WTC11 (cell line): ENCODE measurements around the gene CLTCL1.

Source experiments
- ESRRA ChIP-seq: sonication (generic); formaldehyde crosslinking; IDR thresholded peaks from 2 replicates; pipeline ENCODE4 v1.8.1; 2022; ENCODE audit warnings: mild to moderate bottlenecking, missing genetic modification reagents, borderline replicate concordance
- TF ChIP-seq, protein P1 (sequence below): fragments of 200-600 bp; IDR thresholded peaks from 2 replicates; pipeline ENCODE4 v1.8.0; 2022; ENCODE audit warnings: antibody characterized with exemption

DNA sequence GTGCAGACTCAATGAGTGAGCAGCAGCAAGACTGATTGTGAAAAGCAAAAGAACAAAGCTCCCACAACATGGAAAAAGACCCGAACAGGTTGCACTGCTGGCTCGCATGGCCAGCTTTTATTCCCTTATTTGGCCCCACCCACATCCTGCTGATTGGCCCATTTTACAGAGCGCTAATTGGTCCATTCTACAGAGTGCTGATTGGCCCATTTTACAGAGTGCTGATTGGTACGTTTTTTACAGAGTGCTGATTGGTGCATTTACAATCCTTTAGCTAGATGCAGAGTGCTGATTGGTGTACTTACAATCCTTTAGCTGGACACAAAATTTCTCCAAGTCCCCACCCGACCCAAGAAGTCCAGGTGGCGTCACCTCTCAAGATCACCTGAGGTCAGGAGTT lies 97.6 kb downstream of the CLTCL1 start:
- TF ChIP-seq, protein P1, sequence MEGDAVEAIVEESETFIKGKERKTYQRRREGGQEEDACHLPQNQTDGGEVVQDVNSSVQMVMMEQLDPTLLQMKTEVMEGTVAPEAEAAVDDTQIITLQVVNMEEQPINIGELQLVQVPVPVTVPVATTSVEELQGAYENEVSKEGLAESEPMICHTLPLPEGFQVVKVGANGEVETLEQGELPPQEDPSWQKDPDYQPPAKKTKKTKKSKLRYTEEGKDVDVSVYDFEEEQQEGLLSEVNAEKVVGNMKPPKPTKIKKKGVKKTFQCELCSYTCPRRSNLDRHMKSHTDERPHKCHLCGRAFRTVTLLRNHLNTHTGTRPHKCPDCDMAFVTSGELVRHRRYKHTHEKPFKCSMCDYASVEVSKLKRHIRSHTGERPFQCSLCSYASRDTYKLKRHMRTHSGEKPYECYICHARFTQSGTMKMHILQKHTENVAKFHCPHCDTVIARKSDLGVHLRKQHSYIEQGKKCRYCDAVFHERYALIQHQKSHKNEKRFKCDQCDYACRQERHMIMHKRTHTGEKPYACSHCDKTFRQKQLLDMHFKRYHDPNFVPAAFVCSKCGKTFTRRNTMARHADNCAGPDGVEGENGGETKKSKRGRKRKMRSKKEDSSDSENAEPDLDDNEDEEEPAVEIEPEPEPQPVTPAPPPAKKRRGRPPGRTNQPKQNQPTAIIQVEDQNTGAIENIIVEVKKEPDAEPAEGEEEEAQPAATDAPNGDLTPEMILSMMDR, result no peak
- TF ChIP-seq ESRRA (CRISPR knock-in tag), result no peak
